ENCODE measurements around the gene NDUFA8.

Gene NDUFA8

GRCh38 chr9:122124528-122124927 lies 35.1 kb downstream of the NDUFA8 start:
- Histone ChIP-seq H3K18ac (ENCODE audit: low read length) (no peak overlapping the region), H2BK120ac (ENCODE audit: insufficient read depth, low read length, poor library complexity) (no peak overlapping the region), H2AK5ac (ENCODE audit: low read length) (no peak overlapping the region), H3K4me2 (ENCODE audit: low read length) (no peak overlapping the region), H2BK5ac (ENCODE audit: low read depth, low read length, poor library complexity) (no peak overlapping the region), H4K91ac (ENCODE audit: low read depth, low read length) (no peak overlapping the region), H3K23ac (ENCODE audit: low read length) (no peak overlapping the region), H4K8ac (ENCODE audit: low read depth, low read length) (no peak overlapping the region), H3K4me1 (ENCODE audit: control insufficient read depth in 1 of 2, insufficient read depth in 2 of 2, low read length in 2 of 2) (peaks cover 17 to 27% of the 10 kb centered on the region in 2 experiments), H2BK12ac (ENCODE audit: low read length) (no peak overlapping the region), H3K9ac (ENCODE audit: low read length) (no peak overlapping the region), H3K36me3 (ENCODE audit: control insufficient read depth in 1 of 2, insufficient read depth in 2 of 2, low read length in 2 of 2) (no peaks in the 10 kb centered on the region), H3K27ac (ENCODE audit: low read depth, low read length) (no peak overlapping the region), H3K79me2 (ENCODE audit: control insufficient read depth, insufficient read depth, low read length, poor library complexity) (no peaks in the 10 kb centered on the region), H3K27me3 (ENCODE audit: insufficient read depth, low read length) (peaks cover 2% of the 10 kb centered on the region), H3K4me3 (ENCODE audit: low read depth, low read length) (no peak overlapping the region), H3K9me3 (ENCODE audit: insufficient read depth, low read depth, low read length) (no peaks in the 10 kb centered on the region), H4K12ac (ENCODE audit: low read depth, low read length) (no peak overlapping the region), H3K4ac (ENCODE audit: low read depth, low read length) (no peak overlapping the region), H2AFZ (ENCODE audit: insufficient read depth, low read length, poor library complexity) (no peak overlapping the region), H3K79me1 (ENCODE audit: low read length) (no peaks in the 10 kb centered on the region), H3K14ac (ENCODE audit: low read length) (no peak overlapping the region)
- DNase-seq, result no peak
- no CpG with 5 or more reads among the region's 7 CpGs for WGBS (ENCODE audit: extremely low coverage, insufficient coverage, insufficient read length)

- Histone ChIP-seq H3K36me3 (ENCODE audit: control insufficient read depth in 1 of 2, insufficient read depth in 2 of 2, low read length in 2 of 2) (no peaks in the 10 kb centered on the region), H3K9me3 (ENCODE audit: insufficient read depth, low read depth, low read length) (no peaks in the 10 kb centered on the region), H4K91ac (ENCODE audit: low read depth, low read length) (no peak overlapping the region), H3K79me1 (ENCODE audit: low read length) (no peaks in the 10 kb centered on the region), H3K4me1 (ENCODE audit: control insufficient read depth in 1 of 2, insufficient read depth in 2 of 2, low read length in 2 of 2) (peaks cover 17 to 27% of the 10 kb centered on the region in 2 experiments), H2BK12ac (ENCODE audit: low read length) (no peak overlapping the region), H3K27ac (ENCODE audit: low read depth, low read length) (no peak overlapping the region), H3K14ac (ENCODE audit: low read length) (no peak overlapping the region), H3K79me2 (ENCODE audit: control insufficient read depth, insufficient read depth, low read length, poor library complexity) (no peaks in the 10 kb centered on the region), H3K9ac (ENCODE audit: low read length) (no peak overlapping the region), H2BK5ac (ENCODE audit: low read depth, low read length, poor library complexity) (no peak overlapping the region), H3K23ac (ENCODE audit: low read length) (no peak overlapping the region), H3K4me3 (ENCODE audit: low read depth, low read length) (no peak overlapping the region), H3K27me3 (ENCODE audit: insufficient read depth, low read length) (peaks cover 2% of the 10 kb centered on the region), H4K12ac (ENCODE audit: low read depth, low read length) (no peak overlapping the region), H2BK120ac (ENCODE audit: insufficient read depth, low read length, poor library complexity) (no peak overlapping the region), H3K4me2 (ENCODE audit: low read length) (no peak overlapping the region), H2AK5ac (ENCODE audit: low read length) (no peak overlapping the region), H2AFZ (ENCODE audit: insufficient read depth, low read length, poor library complexity) (no peak overlapping the region), H3K4ac (ENCODE audit: low read depth, low read length) (no peak overlapping the region), H4K8ac (ENCODE audit: low read depth, low read length) (no peak overlapping the region), H3K18ac (ENCODE audit: low read length) (no peak overlapping the region)
- WGBS (ENCODE audit: extremely low coverage, insufficient coverage, insufficient read length), result no CpG with 5 or more reads among the region's 1 CpG
- DNase-seq, result no peak
Observed at GRCh38 chr9:122124048-122124447, 35.5 kb downstream of the NDUFA8 start.

- peak; percentile 75 to 88 for DNase-seq
- H2BK5ac ChIP-seq (ENCODE audit: low read depth, low read length, poor library complexity), result no peak overlapping the region
- WGBS (ENCODE audit: extremely low coverage, insufficient coverage, insufficient read length), result no CpG with 5 or more reads among the region's 13 CpGs
Observed at GRCh38 chr9:122122903-122123632, 36.5 kb downstream of the NDUFA8 start.

GRCh38 chr9:122122468-122122867 lies 37.1 kb downstream of the NDUFA8 start:
- H3K23ac ChIP-seq (ENCODE audit: low read length), result no peak overlapping the region
- no peak overlapping the region for H3K18ac ChIP-seq (ENCODE audit: low read length)
- H2AFZ ChIP-seq (ENCODE audit: insufficient read depth, low read length, poor library complexity), result no peak overlapping the region
- peaks cover 2% of the 10 kb centered on the region for H3K27me3 ChIP-seq (ENCODE audit: insufficient read depth, low read length)
- H3K27ac ChIP-seq (ENCODE audit: low read depth, low read length), result no peak overlapping the region
- WGBS (ENCODE audit: extremely low coverage, insufficient coverage, insufficient read length), result no CpG with 5 or more reads among the region's 6 CpGs
- no peak overlapping the region for H2BK5ac ChIP-seq (ENCODE audit: low read depth, low read length, poor library complexity)
- no peak overlapping the region for H2BK120ac ChIP-seq (ENCODE audit: insufficient read depth, low read length, poor library complexity)
- H4K91ac ChIP-seq (ENCODE audit: low read depth, low read length), result no peak overlapping the region
- no peak overlapping the region for H3K14ac ChIP-seq (ENCODE audit: low read length)
- no peak overlapping the region for H2AK5ac ChIP-seq (ENCODE audit: low read length)
- no peaks in the 10 kb centered on the region for H3K79me1 ChIP-seq (ENCODE audit: low read length)
- H3K36me3 ChIP-seq (ENCODE audit: control insufficient read depth in 1 of 2, insufficient read depth in 2 of 2, low read length in 2 of 2), result no peaks in the 10 kb centered on the region
- no peak overlapping the region for H3K4me3 ChIP-seq (ENCODE audit: low read depth, low read length)
- H2BK12ac ChIP-seq (ENCODE audit: low read length), result no peak overlapping the region
- H4K12ac ChIP-seq (ENCODE audit: low read depth, low read length), result no peak overlapping the region
- no peak overlapping the region for H4K8ac ChIP-seq (ENCODE audit: low read depth, low read length)
- H3K9me3 ChIP-seq (ENCODE audit: insufficient read depth, low read depth, low read length), result no peaks in the 10 kb centered on the region
- no peaks in the 10 kb centered on the region for H3K79me2 ChIP-seq (ENCODE audit: control insufficient read depth, insufficient read depth, low read length, poor library complexity)
- H3K4me1 ChIP-seq (ENCODE audit: control insufficient read depth in 1 of 2, insufficient read depth in 2 of 2, low read length in 2 of 2), result peaks cover 17 to 27% of the 10 kb centered on the region in 2 experiments
- no peak overlapping the region for H3K9ac ChIP-seq (ENCODE audit: low read length)
- DNase-seq, result no peak
- no peak overlapping the region for H3K4me2 ChIP-seq (ENCODE audit: low read length)
- no peak overlapping the region for H3K4ac ChIP-seq (ENCODE audit: low read depth, low read length)

More at GRCh38 chr9:122122903-122123632, 36.5 kb downstream of the NDUFA8 start:
- no peak overlapping the region for H2AFZ ChIP-seq (ENCODE audit: insufficient read depth, low read length, poor library complexity)
- H3K79me2 ChIP-seq (ENCODE audit: control insufficient read depth, insufficient read depth, low read length, poor library complexity), result no peaks in the 10 kb centered on the region
- no peaks in the 10 kb centered on the region for H3K9me3 ChIP-seq (ENCODE audit: insufficient read depth, low read depth, low read length)
- no peaks in the 10 kb centered on the region for H3K36me3 ChIP-seq (ENCODE audit: control insufficient read depth in 1 of 2, insufficient read depth in 2 of 2, low read length in 2 of 2)
- H3K14ac ChIP-seq (ENCODE audit: low read length), result no peak overlapping the region
- no peaks in the 10 kb centered on the region for H3K79me1 ChIP-seq (ENCODE audit: low read length)
- H3K4ac ChIP-seq (ENCODE audit: low read depth, low read length), result no peak overlapping the region
- H4K91ac ChIP-seq (ENCODE audit: low read depth, low read length), result no peak overlapping the region
- H3K27ac ChIP-seq (ENCODE audit: low read depth, low read length), result no peak overlapping the region
- H4K12ac ChIP-seq (ENCODE audit: low read depth, low read length), result no peak overlapping the region
- no peak overlapping the region for H3K9ac ChIP-seq (ENCODE audit: low read length)
- H3K27me3 ChIP-seq (ENCODE audit: insufficient read depth, low read length), result peaks cover 2% of the 10 kb centered on the region
- no peak overlapping the region for H3K4me2 ChIP-seq (ENCODE audit: low read length)
- no peak overlapping the region for H3K4me3 ChIP-seq (ENCODE audit: low read depth, low read length)
- H2AK5ac ChIP-seq (ENCODE audit: low read length), result no peak overlapping the region
- H2BK120ac ChIP-seq (ENCODE audit: insufficient read depth, low read length, poor library complexity), result no peak overlapping the region
- no peak overlapping the region for H4K8ac ChIP-seq (ENCODE audit: low read depth, low read length)
- H3K4me1 ChIP-seq (ENCODE audit: control insufficient read depth in 1 of 2, insufficient read depth in 2 of 2, low read length in 2 of 2), result peaks cover 17 to 27% of the 10 kb centered on the region in 2 experiments
- H2BK12ac ChIP-seq (ENCODE audit: low read length), result no peak overlapping the region
- no peak overlapping the region for H3K18ac ChIP-seq (ENCODE audit: low read length)
- H3K23ac ChIP-seq (ENCODE audit: low read length), result no peak overlapping the region

Measured in trophoblast cell (in vitro differentiated cells and primary cell).